Activated T-cell treated with anti-CD3 and anti-CD28 coated beads for 24 hours (primary cell): ENCODE measurements around the gene PRM1.
"Not testable (repeated sequence)": the region's sequence is repeated elsewhere in the genome, so short reads cannot be mapped to it uniquely, and the experiment has no call there.

ENCODE experiments used
- DNase-seq: peaks from one replicate; pipeline ENCODE4 v3.0.0-alpha.2; 2020; ENCODE audit warnings: low read depth

Gene PRM1

DNA sequence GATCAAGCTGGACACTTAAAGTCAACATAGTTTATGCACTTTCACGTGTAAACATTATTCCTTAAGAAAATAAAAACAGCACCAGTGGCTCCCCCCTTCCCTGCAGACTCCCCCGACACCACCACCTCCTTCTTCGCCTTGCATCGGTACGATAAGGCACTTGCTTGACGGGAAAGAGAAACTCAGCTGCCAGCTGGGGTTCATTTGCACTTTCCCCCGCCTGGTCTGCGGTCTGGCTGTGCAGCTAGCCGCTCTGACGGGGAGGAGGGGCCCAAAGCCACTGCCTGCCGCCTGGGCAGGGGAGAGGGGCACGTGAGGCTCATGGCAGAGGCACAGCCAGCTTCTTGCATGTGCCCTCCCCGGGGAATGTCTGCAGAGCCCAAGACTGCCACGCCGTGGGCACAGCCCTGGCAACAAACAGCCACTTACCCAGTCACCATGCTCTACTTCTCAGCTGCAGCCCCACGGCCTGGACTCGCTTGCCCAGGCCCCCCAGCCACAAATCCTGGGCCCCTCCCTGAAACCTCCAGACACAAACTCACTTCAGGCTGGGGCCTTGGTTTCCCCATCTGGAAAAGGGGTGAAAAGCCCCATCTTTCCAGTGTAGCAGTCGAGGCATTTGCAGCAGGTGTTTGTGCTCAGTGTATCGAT is 16.5 kb upstream of the PRM1 start:
- peak; percentile 51 for DNase-seq

DNA sequence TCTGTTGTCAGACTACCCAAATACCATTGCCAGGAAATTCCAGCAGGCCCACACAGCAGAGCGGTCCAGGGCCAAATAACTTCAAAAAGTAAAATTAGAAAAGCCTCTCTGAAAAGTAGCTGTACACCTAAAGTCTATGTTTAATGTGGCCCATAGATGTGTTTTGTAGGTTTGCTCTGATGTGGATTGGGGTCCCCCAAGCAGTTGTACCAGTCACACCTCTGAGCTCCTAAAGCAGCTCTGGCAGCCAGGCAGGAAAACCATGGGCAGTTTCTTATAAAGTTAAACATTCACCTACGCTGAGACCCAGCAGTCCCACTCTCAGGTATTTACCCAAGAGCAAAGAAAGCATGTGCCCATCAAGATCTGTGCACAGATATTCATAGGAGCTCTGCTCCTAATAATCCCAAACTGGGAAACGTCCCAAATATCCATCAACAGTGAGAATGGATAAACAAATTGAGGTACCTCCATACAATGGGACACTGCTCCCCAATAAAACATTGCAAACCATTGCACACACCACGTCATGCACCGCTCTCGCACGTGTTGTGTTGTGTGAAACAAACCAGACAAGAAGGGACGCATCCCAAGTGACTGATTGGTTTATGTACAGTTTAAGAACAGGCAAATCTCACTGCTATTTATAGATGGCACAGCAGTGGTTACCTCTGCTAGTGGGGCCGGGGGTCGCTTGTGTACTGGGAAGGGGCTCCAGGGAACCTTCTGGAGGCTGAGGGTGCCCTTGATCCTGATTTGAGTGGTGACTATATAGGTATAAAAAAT is 15.8 kb upstream of the PRM1 start:
- DNase-seq: no peak

DNA sequence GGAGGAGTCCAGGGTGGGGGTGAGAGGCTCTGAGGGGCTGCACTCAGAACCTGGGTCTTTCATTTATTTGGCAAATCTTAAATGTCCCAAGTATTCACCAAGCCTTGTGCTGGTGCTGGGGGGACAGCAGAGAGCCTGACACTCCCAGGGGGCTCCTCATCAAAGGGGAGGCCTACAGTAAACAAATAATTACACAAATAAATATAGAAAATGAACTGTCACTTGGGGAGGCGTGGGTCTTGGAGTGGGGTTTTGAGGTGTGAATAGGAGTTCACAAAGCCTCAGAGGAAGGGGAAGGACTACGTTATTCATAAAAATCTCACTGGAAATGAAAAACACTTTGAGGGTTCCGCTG is 15.2 kb upstream of the PRM1 start:
- DNase-seq: no peak

DNA sequence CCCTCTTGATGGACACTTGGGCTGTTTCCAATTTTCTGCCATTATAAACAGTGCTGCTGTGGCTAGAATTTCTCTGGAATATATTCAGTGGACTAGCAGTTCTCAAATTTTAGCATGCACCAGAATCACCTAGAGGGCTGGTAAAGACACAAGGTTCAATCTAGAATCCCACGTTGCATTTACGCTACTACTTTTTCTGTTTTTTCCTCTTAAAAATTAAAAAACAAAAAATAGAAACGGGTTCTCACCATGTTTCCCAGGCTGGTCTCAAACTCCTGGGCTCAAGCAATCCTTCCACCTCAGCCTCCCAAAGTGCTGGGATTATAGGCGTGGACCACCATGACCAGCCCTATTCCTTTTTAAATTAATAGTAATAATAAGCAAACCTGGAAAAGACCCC is 14.5 kb upstream of the PRM1 start:
- DNase-seq: no peak

DNA sequence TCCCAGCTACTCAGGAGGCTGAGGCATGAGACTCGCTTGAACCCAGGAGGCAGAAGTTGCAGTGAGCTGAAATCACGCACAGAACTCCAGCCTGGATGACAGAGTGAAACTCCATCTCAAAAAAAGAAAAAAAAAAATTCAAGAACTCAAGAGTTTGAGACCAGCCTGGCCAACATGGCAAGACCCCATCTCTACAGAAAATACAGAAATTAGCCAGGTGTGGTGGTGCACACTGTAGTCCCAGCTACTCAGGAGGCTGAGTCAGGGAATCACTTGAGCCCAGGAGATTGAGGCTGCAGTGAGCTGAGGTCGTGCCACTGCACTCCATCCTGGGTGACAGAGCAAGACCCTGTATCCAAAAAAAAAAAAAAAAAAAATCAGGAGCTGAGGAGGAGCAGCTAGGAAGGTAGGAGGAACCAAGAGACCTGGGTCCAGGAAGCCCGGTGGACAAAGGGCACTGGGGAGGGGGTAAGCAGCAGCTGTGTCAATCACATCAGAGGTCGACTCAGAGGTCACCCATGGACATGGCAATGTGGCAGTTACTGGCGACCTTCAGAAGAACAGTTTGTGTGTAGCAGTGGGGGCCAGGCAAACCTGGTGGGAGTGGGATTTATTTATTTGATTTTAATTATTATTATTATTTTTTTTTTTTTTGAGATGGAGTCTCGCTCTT is 11.1 kb upstream of the PRM1 start:
- DNase-seq: no peak

DNA sequence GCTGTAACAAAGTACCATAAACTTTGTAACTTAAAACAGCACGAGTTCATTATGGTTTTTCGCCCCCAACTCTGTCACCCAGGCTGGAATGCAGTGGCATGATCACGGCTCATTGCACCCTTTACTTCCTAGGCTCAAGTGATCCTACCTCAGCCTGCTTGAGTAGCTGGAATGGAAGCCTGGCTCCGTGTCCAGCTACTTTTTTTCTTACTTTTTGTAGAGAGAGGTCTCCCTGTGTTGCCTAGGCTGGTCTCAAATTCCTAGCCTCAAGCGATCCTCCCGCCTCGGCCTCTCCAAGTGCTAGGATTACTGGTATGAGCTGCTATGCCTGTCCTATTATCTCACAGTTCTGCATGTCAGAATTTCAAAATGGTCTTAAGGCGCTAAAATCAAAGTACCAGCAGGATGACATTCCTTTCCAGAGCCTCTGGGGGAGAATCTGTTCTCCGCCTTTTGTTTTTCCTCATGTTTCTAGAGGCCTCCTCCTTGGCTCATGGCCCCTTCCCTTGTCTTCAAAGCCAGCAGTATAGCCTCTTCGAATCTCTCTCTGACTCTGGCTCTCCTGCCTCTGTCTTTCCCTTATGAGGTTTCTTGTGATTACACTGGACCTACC is 10.1 kb upstream of the PRM1 start:
- no peak for DNase-seq

DNA sequence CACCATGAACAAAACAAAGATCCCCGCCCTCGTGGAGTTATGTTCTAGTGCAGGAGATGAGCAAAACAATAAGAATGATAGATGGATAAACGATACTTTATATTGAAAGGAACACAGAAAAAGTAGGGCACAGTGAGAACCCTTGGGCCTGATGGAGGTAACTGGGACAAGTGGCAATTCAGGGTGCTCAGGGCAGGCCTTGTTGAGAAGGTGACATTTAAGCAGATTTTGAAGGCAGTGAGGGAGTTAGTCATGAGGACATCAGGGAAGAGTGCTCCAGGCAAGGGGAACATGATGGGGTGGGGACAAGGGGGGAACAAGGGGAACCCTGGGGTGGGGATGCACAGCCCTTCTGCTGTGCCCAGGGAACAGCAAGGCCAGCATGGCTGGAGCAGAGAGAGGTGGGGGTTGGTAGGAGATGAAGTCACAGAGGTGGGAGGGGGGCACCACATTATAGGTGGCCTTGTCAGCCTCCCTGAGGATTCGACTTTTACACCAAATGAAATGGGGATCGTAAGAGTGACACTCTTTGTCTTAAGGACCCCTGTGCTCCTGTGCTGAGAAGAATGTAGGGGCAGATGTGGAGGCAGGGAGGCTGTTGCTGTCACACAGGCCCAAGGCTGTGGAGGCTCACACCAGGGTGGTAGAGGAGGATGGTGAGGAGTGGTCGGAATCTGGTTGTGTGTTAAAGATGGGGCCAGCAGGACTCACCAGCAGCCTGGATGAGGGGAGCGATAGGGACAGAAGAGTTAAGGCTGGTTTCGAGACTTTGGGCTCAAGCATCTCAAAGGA is 9.2 kb upstream of the PRM1 start:
- no peak for DNase-seq

DNA sequence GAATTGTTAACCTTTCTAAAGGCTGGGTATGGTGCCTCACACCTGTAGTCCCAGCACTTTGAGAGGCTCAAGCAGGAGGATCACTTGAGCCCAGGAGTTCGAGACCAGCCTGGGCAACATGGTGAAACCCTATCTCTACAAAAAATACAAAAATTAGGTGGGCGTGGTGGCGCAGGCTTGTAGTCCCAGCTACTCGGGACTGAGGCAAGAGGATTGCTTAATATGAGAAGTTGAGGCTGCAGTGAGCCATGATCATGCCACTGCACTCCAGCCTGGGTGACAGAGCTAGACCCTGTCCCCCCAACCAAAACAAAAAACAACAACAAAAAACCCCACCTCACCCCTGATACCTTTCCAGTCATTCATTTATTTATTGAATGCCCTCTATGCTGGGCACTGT is 8.6 kb upstream of the PRM1 start:
- DNase-seq: not testable (repeated sequence)

DNA sequence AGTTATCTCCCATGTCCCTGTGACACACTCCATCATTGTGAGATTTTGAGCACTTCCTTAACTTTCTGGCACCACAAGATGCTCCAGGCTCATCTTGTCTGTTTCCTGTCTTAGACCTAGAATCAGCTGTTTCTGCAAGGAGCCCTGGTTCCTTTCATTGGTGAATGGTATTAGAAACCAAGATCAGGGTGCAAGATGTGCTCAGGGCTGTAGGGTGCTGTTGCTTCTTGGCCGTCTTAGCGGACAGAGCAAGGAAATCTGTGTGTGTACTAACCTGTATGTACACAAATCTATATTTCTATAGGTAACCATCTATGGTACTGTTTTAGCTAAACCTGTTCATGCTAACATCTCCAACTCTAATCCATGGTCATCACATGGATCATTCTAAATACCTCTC is 8.1 kb upstream of the PRM1 start:
- DNase-seq: no peak

DNA sequence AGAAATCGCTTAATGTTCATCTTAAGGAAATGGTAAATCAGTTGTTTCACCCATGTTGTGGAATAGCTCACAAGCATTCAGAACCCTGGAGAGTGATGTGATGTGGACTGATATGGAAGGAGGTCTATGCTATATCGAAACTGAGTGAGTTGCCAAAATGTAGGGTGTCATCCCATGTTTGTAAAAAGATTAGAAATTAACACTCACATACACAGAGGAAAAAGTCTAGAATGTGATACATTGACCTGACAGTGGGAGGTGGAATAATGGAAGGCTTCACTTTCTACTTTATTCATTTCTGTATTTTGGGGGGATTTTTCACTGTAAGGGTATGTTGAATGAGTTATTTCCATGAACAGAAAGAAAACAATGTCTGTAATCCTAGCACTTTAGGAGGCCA is 4.7 kb upstream of the PRM1 start:
- no peak for DNase-seq

DNA sequence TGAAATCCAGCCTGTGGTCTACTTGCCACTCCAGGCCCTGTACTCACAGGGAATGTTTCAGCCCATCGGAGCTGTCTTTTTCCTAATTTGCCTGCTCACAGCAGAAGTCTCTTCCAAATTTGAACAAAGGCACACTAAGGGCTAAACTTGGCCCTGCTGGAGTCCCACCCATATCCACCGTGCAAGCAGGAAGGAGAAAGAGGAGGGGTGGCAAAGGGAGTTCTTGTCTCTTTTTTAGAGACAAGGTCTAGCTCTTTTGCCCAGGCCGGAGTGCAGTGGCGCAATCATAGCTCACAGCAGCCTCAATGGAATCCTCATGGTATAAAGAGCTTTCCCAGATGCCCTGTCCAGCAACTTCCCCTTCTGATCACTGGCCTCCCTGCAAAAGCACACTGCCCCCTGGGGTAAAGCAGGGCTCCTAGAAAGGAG is 2.7 kb upstream of the PRM1 start:
- DNase-seq: no peak

DNA sequence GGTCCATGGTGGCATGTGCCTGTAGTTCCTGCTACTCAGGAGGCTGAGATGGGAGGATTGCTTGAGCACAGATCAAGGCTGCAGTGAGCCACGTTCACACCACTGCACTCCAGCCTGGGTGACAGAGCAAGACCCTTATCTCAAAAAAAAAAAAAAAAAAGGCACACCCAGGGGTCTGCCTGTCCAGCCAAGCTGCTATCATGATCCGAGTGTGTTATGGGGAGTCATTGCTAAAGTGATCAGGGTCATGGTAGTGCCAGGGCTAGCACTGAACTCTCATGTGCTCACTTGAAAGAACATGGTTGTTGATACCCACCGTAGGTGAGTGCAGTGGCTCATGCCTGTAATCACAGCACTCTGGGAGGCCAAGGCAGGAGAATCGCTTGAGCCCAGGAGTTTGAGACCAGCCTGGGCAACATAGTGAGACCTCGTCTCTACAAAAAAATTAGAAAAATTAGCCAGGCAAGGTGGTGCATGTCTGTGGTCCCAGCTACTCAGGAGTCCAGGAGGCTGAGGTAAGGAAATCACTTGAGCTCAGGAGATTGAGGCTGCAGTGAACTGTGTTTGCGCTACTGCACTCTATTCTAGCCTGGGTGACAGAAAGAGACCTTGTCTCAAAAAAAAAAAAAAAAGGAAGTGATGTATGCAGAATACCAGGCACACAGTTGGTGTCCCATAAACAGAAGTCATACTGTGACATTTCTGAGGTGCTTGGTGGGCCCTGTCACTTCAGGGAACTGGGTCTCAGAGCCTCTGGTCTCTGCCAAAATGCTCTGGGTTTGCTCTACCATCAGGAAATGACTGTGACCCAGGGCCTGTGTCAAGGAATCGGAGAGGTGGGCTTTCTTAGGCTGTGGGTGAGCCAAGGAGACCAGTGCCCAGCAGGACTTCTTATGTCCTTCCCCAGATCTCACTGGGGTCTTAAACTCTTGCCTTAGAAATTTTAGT is 2.2 kb downstream of the PRM1 start:
- no peak for DNase-seq

DNA sequence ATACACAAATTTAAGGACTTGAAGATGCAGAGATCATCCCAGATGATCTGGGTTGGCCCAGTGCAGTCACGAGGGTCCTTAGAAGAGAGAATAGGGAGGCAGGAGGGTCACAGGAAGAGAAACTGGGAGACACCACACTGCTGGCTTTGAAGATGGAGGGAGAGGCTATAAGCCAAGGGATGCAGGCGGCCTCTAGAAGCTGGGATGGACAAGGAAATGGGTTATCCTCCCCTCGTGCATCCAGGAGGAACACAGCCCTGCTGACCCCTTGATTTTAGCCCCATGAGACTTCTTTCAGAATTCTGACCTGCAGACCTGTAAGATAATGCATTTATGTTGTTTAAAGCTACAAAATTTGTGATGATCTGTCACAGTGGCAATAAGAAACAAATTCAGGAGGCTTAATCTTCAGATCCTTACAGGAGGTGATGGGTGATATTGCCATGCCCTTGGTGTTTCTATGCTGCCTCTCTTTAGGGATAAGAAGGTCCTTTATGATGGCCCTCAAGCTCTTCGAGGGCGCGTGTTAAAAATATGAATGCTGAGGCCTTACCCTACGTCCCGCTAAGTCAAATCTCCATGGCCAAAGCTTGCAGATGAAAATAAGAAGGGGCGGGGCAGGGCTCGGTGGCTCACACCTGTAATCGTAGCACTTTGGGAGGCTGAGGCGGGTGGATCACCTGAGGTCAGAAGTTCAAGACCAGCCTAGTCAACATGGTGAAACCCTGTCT is 3.4 kb downstream of the PRM1 start:
- no peak for DNase-seq

DNA sequence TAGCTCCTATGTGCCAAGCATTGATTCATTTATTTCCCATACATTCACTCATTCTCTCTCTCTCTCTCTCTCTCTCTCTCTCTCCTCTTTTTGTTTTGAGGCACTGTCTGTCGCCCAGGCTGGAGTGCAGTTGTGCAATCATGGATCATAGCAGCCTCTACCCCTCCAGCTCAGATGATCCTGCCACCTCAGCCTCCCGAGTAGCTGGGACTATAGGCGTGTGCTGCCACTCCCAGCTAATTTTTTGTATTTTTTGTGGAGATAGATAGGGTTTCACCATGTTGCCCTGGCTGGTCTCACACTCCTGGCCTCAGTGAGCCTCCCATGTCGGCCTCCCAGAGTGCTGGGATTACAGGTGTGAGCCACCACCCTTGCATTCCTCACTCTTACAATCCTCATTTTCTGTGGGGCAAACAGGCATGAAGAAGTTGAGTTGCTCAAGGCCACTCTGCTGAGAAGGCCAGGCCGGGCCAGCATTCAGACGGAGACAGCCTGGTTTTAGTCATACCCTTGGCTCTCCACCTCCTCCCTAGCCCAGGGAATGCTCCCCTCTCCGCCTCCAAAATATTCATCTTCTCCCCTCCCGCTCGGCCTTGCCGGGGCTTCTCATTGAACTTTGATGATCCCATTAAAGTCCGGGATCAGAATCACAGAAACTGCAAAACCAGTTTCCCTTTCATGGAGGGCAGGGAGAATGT is 4.1 kb downstream of the PRM1 start:
- DNase-seq: no peak

DNA sequence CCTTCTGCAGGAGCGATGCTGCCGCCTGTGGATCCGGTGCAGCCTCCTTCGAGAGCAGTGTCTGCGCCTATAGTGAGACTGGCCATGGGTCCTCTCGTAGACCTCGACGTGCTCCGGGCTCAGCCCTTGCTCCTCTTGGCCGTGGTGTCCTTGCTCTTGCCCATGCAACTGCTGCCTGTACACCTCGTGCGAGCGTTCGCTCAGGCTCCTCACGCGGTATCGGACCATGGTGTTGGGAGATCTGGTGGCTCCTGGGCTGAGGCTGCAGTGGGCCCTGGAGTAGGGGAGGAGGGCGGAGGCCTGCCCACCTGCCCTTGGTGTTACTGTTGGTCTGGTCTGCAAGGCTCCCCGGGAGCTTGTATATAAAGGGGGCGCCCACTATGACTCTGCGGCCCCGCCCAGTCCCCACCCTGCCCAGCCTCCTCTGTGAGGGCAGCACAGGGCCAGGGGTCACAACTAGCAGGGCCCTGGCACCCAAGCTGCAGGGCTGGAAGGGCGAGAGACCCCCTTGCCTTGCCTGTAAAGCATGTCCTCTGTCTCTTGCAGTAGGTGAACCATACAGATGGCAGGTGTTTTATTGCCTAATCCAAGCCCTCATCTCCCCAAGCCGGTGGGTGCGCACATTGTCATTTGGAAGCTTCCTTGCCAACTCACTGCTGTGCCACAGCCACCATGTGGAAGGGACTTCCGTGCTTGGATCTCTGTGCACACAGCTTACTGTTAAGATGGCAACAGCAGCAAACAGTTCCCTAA is 4.8 kb downstream of the PRM1 start, which contains the start of gene PRM2:
Gene PRM2 (minus strand): TSS at position 338 of the 753 bp plus-strand sequence. CDS start 110 bp downstream, at position 228.
- no peak for DNase-seq

DNA sequence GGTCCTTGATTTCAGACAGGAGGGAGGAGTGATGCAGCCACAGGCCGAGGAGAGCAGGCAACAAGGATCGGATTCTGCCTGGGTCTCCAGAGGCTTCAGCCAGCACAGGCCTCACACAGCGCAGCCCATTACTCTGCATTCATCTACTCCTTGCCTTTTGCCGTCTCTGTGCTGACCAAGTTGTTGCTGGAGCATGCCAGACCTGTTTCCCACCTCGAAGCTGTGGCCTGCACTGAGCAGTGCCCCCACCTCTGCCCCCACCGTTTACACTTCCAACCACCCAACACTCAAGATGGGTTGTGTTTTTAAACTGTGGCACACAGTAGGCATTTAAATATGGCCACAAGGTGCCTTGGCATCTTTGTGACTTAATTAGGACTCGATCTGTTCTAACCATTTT is 6.2 kb downstream of the PRM1 start:
- no peak for DNase-seq

DNA sequence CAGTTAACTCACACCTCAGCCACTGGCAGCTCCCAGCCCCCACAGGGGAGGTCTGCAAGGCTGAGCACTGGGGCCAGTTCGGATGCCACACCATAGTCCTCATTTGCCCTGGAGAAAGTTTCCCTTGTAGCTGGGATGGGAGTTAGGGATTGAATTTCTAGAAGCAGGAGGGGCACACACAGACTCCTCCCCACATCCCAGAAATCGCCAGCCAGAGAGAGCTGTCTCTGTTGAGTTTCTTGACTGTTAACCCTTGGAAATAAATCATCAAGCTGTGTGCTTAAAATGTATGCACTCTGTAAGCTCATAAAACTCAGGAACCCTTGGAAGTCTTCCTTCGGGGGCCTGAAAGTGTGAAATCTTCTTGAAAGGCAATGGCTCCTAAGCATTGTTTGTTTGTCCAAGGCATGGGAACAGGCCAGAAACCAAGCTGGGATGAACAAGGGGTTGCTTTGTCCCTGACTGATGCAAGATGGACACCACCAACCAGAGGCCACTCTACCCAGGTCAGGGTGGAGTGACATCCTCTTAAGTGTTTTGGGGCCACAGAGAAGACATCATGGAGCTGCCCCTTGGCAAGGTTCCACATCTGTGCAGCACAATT is 7.3 kb downstream of the PRM1 start:
- DNase-seq: no peak
